Mucosa of descending colon (tissue), 3 donors: ENCODE measurements around the gene THAP4. TPM values are rescaled to one million over a fixed set of nuclear protein-coding genes. Genes with fewer than 3 reads are reported as not detected.

Experiments used
- ATAC-seq: fragments of 200-7000 bp; cut with Tn5 transposase; one replicate; pipeline ENCODE4 v1.9.1; 2020; ENCODE audit warnings: mild to moderate bottlenecking, moderate library complexity
- DNase-seq, 3 donors: peaks; one replicate each; pipeline ENCODE4 v3.0.0-alpha.2; 2020
- H3K36me3 ChIP-seq: fragments of 200-600 bp; one replicate; pipeline ENCODE4 v1.8.0; 2021; ENCODE audit warnings: low read depth, mild to moderate bottlenecking
- H3K4me1 ChIP-seq: fragments of 200-600 bp; one replicate; pipeline ENCODE4 v1.8.0; 2021; ENCODE audit warnings: low read depth, mild to moderate bottlenecking
- H3K4me3 ChIP-seq: fragments of 200-600 bp; one replicate; pipeline ENCODE4 v1.8.0; 2021; ENCODE audit warnings: mild to moderate bottlenecking
- H3K9me3 ChIP-seq: fragments of 200-600 bp; one replicate; pipeline ENCODE4 v1.8.0; 2021; ENCODE audit warnings: mild to moderate bottlenecking
- intact Hi-C, 2 donors: fragments of 100-400 bp; cut with DNase I in 1 of 2; cut with micrococcal nuclease in 1 of 2; formaldehyde crosslinking; loops; one replicate each; pipeline versions ENCODE4 v1.11.0 to v1.11.1; 2022; cut with DNase I, micrococcal nuclease
- total RNA-seq, 3 donors: library from RNA; stranded (reverse); fragmentation: NEBNext Ultra II Directional in 2 of 3; extraction: Animal tissue kit (Norgen Biotek cat#: 25700) in 2 of 3; gene quantifications; one replicate each; pipeline versions ENCODE4 v1.2.1 to v1.2.4, GENCODE V29; 2021 to 2023
- TF ChIP-seq, protein P1 (sequence below): fragments of 200-600 bp; IDR thresholded peaks from one replicate; pipeline ENCODE4 v1.8.0; 2022; ENCODE audit warnings: antibody characterized with exemption, mild to moderate bottlenecking
- donor health status: DM: no; HTN: no; CAD: no; lungs with moderate emphysema.
- donor health status: DM: no; HTN: no; CAD: no.
- donor health status: DM: no; HTN: yes; CAD: no.

THAP4 gene
- total RNA-seq, 3 donors from 2014 or later: 67.3 to 86.2 (median 68.8) TPM

- Histone ChIP-seq H3K4me3 (no peak overlapping the region), H3K4me1 (peaks cover 12% of the 10 kb centered on the region), H3K9me3 (no peaks in the 10 kb centered on the region), H3K36me3 (no peaks in the 10 kb centered on the region)
- DNase-seq (no peak), ATAC-seq (no peak)
- TF ChIP-seq, protein P1, sequence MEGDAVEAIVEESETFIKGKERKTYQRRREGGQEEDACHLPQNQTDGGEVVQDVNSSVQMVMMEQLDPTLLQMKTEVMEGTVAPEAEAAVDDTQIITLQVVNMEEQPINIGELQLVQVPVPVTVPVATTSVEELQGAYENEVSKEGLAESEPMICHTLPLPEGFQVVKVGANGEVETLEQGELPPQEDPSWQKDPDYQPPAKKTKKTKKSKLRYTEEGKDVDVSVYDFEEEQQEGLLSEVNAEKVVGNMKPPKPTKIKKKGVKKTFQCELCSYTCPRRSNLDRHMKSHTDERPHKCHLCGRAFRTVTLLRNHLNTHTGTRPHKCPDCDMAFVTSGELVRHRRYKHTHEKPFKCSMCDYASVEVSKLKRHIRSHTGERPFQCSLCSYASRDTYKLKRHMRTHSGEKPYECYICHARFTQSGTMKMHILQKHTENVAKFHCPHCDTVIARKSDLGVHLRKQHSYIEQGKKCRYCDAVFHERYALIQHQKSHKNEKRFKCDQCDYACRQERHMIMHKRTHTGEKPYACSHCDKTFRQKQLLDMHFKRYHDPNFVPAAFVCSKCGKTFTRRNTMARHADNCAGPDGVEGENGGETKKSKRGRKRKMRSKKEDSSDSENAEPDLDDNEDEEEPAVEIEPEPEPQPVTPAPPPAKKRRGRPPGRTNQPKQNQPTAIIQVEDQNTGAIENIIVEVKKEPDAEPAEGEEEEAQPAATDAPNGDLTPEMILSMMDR: no peak
- intact Hi-C loops: no loop called here
Measured at GRCh38 chr2:241619597-241620418, 17.1 kb downstream of the THAP4 start.

DNA sequence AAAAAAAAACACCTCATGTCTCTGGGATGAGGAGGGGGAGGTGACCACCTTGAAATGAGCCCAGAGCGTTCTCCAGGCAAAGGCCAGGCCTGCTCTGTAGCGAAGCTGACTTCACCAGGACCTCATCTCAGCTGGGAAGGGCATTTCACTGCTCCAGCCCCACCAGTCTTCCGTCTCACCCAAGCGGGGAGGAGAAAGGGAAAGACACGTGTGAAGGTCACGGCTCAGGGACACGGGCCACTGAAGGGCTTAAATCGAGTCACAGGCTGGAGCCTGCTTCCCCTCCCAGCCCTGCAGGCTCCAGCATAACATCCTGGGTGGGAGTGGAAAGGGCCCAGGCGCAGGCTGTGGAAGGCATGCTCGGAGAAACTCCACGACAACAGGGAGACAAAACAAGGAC, 18.1 kb downstream of the THAP4 start:
- H3K4me3 ChIP-seq: no peak overlapping the region
- peaks cover 13% of the 10 kb centered on the region for H3K4me1 ChIP-seq
- no peaks in the 10 kb centered on the region for H3K36me3 ChIP-seq
- no peak for DNase-seq
- TF ChIP-seq, protein P1: no peak
- intact Hi-C loops: no loop called here
- no peak for ATAC-seq
- H3K9me3 ChIP-seq: no peaks in the 10 kb centered on the region

DNA sequence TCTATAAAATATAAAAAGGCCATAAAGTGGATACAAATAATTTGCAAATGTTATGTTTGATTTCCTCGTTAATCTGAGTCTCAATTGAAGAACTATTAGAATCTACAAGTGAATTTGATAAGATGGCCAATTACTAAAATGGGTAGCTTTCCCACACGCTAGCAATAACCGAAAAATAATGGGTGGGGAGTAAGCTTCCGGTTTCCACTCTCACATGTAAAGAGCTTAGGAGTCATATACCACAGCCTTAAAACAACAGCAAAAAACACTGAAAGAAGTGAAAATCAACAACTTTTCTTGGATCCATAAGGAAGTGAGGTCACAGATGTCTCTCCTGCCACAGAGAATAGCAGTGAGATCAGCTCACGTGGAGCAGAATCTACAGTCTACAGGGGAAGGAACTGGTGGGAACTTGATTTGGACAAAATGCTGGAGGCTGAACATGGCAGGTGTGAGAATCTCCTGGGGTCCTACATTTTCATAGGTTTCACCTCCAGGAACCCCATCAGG, 18.6 kb downstream of the THAP4 start:
- Histone ChIP-seq H3K4me3 (no peak overlapping the region), H3K4me1 (peaks cover 13% of the 10 kb centered on the region), H3K36me3 (no peaks in the 10 kb centered on the region), H3K9me3 (no peaks in the 10 kb centered on the region)
- TF ChIP-seq, protein P1: no peak
- no peak for DNase-seq
- ATAC-seq: no peak
- intact Hi-C loops: no loop called here

GRCh38 chr2:241617431-241618154, 19.4 kb downstream of the THAP4 start:
- Histone ChIP-seq H3K36me3 (no peaks in the 10 kb centered on the region), H3K4me1 (peaks cover 13% of the 10 kb centered on the region), H3K9me3 (no peaks in the 10 kb centered on the region), H3K4me3 (no peak overlapping the region)
- peak; percentile 85 for ATAC-seq
- peak; percentile 43 to 69 (median 49) for DNase-seq
- intact Hi-C loops: no loop called here
- TF ChIP-seq, protein P1: no peak

DNA sequence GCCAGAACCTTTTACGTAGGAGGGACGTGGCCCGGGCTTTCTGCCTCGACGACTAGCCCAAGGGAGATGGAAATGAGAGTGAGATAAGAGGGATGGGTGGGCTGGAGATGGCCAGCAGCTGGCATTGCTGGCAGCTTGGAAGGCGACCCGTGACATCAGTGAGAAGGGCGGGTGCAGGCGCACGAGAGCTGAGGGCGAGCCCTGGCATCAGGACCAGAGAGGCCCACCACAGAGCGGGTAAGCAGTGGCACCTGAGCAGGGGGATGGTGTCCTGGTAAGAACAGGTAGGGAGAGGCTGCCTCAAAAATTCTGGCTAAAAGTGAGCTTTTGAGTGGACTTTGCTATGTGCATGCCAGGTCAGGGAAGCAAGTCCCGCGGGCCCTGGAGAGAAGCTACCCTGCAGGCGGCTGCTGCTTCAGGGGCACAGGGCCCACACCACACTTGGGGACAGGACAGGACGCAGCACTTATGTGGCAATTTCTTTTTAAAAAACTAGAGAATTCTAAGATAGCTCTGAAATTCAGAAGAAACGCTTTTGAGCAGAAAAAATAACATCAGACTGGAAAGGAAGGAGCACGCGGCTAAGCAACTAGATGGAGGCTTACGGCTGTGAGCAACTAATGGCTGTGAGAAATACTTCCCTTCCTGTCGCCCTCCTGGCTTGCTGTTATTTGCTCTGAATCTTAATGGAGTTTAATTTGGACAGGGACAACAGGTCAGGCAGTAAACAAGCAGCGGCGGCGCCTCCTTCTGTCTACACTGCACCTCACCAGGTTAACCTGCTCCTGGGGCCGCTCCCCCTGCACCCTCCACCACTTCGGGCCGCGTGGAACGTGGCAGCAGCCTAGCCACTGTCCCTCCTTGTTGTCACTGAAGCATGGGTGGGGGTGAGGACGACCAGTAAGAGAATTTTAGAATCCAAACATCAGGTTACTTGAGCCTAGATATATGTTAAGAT, 20.5 kb downstream of the THAP4 start:
- TF ChIP-seq, protein P1: no peak
- ATAC-seq (peak; percentile 47), DNase-seq (peak; percentile 50 to 67 (median 63))

More for the DNA sequence above, 20.5 kb downstream of the THAP4 start:
- H3K4me3 ChIP-seq: no peak overlapping the region
- H3K4me1 ChIP-seq: peaks cover 13% of the 10 kb centered on the region
- intact Hi-C loops: no loop called here
- no peaks in the 10 kb centered on the region for H3K36me3 ChIP-seq
- H3K9me3 ChIP-seq: no peaks in the 10 kb centered on the region
